ENCODE results near the gene NPRL2. TPM values are rescaled to one million over a fixed set of nuclear protein-coding genes. Genes with fewer than 3 reads are reported as not detected.

NPRL2 gene
- total and polyA plus RNA-seq, 2 donors (not counting 3 experiments of a cell fraction or from before 2014, with no cell fraction given), result 13.4 to 30.6 TPM

- intact Hi-C loops (cut with micrococcal nuclease), result no loop called here
These were observed 22.8 kb upstream of the NPRL2 start for GRCh38 chr3:50373146-50374051.

More at GRCh38 chr3:50373146-50374051, 22.8 kb upstream of the NPRL2 start:
- BruUV-seq (replicated peaks), result no TSS peak
- TF ChIP-seq JUN (IDR thresholded peaks at IDR 0.05; ENCODE audit: borderline replicate concordance, insufficient read depth, insufficient read length, low read depth) (no peak), POLR2AphosphoS5 (IDR thresholded peaks at IDR 0.05; ENCODE audit: insufficient read depth, low read depth, low read length) (no peak), POLR2A (IDR thresholded peaks at IDR 0.05; ENCODE audit: low read depth, low read length) (no peak), EZH2 (IDR thresholded peaks at IDR 0.05; ENCODE audit: borderline replicate concordance, low read depth, low read length, severe bottlenecking) (no peak), FOS (IDR thresholded peaks at IDR 0.05; ENCODE audit: borderline replicate concordance, insufficient read depth, low read length) (no peak), GATA2 (IDR thresholded peaks at IDR 0.05; ENCODE audit: insufficient read depth, insufficient read length, low read depth, low read length) (no peak), MYC (IDR thresholded peaks at IDR 0.05; ENCODE audit: low read depth, low read length) (no peak), MAX (IDR thresholded peaks at IDR 0.05; ENCODE audit: insufficient read depth, insufficient read length) (no peak)
- TF ChIP-seq, protein P1, sequence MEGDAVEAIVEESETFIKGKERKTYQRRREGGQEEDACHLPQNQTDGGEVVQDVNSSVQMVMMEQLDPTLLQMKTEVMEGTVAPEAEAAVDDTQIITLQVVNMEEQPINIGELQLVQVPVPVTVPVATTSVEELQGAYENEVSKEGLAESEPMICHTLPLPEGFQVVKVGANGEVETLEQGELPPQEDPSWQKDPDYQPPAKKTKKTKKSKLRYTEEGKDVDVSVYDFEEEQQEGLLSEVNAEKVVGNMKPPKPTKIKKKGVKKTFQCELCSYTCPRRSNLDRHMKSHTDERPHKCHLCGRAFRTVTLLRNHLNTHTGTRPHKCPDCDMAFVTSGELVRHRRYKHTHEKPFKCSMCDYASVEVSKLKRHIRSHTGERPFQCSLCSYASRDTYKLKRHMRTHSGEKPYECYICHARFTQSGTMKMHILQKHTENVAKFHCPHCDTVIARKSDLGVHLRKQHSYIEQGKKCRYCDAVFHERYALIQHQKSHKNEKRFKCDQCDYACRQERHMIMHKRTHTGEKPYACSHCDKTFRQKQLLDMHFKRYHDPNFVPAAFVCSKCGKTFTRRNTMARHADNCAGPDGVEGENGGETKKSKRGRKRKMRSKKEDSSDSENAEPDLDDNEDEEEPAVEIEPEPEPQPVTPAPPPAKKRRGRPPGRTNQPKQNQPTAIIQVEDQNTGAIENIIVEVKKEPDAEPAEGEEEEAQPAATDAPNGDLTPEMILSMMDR (IDR thresholded peaks at IDR 0.05; ENCODE audit: extremely low read depth in 1 of 2, insufficient read depth in 1 of 2, low read depth in 1 of 2, low read length in 2 of 2), result no peak
- FAIRE-seq (no peak), DNase-seq (ENCODE audit: low read depth, low spot score) (no peak)
- H2AFZ ChIP-seq (ENCODE audit: low read depth, low read length), result no peak overlapping the region
- H3K9ac ChIP-seq (replicated peaks; ENCODE audit: extremely low read depth, insufficient read depth, low read length), result no peak overlapping the region
- POLR2A ChIA-PET, result no interaction called here
- dilution Hi-C loops (cut with MboI; ENCODE audit: extremely low pct_ligation_motif_present, low sequenced_read_pairs), result no loop called here
- no peaks in the 10 kb centered on the region for H3K36me3 ChIP-seq (ENCODE audit: control insufficient read depth in 2 of 2, extremely low read depth in 1 of 2, insufficient read depth in 2 of 2, low read length in 2 of 2)
- H3K4me3 ChIP-seq (replicated peaks in 1 of 3; ENCODE audit: insufficient read depth in 1 of 3, low read depth in 1 of 3, low read length in 3 of 3), result no peak overlapping the region
- H3K79me2 ChIP-seq (ENCODE audit: control insufficient read depth, insufficient read depth, low read length), result no peaks in the 10 kb centered on the region
- no peaks in the 10 kb centered on the region for H3K4me1 ChIP-seq (ENCODE audit: control insufficient read depth, extremely low read depth, insufficient read depth, low read length)
- no peak overlapping the region for H3K4me2 ChIP-seq (ENCODE audit: insufficient read depth, low read length)
- no peaks in the 10 kb centered on the region for H4K20me1 ChIP-seq (replicated peaks; ENCODE audit: control insufficient read depth, extremely low read depth, insufficient read depth, low read length)
- CTCF ChIA-PET, result interaction anchor here (1.3 kb wide), 1 partner anchor 169 kb away, joined by 3 read pairs; no protein-coding TSS in a partner anchor
- H3K9me3 ChIP-seq (replicated peaks; ENCODE audit: control insufficient read depth, insufficient read depth, low read length), result no peaks in the 10 kb centered on the region
- H3K27ac ChIP-seq (ENCODE audit: insufficient read depth, low read depth, low read length), result no peak overlapping the region
- H3K9me1 ChIP-seq (replicated peaks; ENCODE audit: control insufficient read depth, extremely low read depth, insufficient read depth, low read length), result no peaks in the 10 kb centered on the region
- peaks cover 0 to 2% of the 10 kb centered on the region in 2 experiments for H3K27me3 ChIP-seq (ENCODE audit: control insufficient read depth in 2 of 2, insufficient read depth in 2 of 2, low read length in 2 of 2)
